GM21447 (cell line): Measurements from ENCODE around the gene KCNQ1.

ENCODE experiments used
- ATAC-seq: cut with Tn5 transposase; IDR thresholded peaks from one replicate; pipeline ENCODE4 v1.9.1; 2021; ENCODE audit not compliant: unreplicated experiment

Gene KCNQ1

DNA sequence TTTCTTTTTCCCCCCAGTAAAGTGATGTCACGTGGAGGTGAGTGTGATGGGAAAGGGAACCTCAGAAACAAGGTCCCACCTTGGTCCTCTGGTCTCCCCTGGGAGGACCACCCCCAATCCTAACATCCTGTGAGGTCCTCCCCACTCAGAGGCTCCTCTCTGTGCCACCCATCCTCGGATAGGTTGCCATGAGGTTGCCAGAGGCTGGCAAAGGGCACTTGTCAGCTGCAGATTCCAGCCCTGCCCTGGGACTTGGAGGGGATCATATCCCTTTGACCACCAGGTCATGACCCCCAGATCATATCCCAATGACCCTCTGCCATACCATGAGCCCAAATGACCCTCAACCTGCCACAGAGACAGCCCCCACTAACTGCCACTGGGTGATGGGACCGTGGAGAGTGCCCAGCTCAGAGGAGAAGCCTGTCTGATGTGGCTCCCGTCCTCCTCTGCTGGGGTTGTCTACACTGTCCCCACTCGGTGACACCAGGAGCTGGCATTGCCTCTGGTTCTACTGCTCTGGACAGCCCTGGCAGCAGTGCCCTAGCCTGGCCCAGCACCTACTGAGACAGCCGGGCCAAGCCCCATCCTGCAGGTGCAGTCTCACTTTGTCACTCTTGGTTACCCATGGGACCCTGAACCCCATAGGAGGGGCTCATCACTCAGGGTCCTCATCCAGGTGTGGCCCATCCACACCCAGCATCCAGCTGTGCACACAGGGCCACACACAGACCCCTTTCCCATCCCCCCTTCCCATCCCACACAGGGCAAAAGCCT, 345.2 kb downstream of the KCNQ1 start:
- ATAC-seq, result no peak

DNA sequence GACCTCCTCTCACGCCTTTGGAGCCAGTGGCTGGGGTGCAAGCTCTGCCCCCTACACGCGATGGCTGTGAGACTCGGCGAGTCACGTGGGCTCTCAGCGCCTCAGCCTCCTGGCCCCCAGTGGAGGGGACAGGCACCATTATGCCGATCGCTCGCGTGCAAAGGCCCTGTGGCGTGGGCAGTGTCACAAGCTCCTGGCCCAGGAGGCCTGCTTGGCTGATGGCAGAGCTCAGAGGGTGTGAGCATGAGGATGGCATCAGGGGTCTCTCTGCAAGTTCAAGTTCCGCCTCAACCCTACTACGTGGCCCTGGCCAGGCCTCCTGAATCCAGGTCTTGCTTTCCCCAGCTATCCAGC, 345.7 kb downstream of the KCNQ1 start:
- ATAC-seq, result no peak

DNA sequence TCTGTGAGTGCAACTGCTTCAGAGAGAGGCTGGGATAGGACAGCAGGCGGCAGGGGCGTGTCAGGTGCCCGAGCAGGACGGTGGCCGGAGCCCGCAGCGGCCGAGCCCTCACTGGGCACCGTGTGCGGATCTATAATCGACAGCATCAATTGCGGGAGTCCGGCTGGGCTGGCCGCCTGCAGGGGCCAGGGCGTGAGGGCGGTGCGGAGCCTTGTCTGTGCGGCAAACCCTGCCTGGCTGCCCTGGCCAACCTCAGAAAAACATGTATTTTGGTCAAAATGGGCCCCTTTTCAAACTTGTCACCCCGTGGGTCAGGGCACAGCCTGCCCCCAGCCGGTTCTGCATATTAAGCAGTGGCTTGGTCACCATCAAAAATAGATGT, 346.3 kb downstream of the KCNQ1 start:
- ATAC-seq, result no peak

DNA sequence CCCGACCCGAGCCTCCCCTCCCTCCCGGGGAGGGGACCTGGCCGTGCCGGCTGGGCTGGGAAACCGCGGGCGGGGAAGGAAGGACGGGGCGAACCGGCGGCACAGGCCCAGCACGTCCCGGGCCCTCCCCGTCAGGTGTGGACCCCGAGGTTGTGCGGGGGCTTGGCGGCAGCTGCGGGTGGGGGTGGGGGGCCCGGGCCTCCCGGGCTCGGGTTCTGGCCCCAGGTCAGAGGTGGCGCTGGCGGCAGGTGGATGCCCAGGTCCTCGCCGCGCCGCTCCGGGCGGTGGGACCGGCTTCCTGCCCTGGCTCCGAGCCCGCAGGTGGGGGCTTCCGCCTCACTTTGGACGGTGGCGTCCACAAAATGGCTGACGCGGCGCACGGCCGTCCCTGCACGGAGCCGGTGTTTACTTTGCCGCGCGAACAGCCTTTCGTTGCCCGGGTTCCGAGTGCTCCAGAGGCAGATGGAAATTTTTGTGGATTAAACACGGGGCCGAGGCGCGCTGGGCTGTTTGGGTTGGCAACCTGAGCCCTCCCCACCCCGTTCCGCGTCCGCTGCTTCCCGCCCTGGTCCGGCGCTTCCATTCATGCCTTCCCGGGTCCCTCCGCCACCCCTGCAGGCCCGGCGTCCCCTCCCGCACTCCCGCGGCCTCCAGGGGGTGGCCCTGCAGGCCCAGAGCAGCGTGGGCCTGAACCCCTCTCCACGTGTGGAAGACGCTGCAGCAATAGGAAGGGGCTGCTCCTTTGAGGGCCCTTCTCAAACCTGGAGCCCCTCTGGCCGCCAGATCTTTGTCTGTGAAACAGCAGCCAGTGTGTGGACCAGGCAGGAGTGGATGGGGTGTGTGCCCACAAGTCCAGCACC, 346.9 kb downstream of the KCNQ1 start:
- ATAC-seq, result no peak

DNA sequence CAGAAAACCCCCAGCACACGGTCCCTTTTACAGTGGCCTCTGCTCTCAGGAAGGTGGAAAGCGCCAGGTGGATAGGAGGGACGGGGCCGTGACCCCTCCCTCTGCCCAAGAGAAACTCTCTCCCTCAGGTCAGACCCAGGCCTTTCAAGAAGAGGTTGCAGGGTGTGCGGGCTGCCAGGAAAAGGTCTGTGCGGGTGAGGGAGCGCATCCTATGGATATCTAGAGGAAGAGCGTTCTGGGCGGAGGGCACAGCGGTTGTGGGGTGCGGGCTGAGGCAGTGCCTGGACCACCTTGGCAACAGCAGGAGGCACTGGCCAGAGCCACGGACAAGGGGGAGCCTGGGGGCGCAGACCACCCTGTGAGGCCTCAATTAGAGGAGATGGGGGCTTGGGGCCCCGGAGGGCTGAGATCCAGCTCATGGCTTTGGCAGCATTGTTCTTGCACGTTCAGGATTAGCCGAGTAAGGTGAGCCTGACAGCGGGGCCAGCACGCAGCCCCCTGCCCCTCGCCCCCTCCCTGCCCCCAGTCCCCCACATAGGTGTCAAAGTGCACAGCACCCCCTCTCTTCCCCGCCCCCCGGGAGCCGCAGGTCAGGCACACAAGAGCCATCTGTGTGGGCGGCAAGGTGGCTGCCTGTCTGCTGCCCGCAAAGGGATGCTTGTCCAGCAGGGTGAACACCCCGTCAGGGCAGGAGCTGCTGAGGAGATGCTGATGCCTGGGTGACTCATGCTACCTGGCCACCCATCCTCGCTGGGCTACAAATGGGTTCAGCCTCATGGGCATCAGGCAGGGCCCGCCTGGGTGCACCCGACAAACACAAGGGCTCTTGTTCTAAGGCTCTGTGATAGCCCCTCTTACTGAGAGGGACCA, 347.8 kb downstream of the KCNQ1 start:
- ATAC-seq, result no peak

DNA sequence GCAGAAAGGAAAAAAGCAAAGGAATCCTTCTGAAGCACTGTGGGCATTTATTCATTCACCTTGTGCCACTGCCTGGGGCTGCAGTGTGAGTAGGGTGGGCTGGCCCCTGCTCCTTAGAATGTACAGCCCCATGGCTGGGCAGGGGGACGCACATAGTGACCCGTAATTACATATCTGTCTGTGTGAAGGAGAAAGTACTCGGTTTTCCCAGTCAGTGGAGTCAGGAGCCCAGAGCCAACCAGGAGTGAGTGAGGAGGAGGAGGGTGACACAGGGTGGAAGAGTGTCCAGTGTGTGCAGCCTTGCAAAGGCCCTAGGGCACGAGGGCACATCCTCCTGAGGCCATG, 348.9 kb downstream of the KCNQ1 start:
- no peak for ATAC-seq

DNA sequence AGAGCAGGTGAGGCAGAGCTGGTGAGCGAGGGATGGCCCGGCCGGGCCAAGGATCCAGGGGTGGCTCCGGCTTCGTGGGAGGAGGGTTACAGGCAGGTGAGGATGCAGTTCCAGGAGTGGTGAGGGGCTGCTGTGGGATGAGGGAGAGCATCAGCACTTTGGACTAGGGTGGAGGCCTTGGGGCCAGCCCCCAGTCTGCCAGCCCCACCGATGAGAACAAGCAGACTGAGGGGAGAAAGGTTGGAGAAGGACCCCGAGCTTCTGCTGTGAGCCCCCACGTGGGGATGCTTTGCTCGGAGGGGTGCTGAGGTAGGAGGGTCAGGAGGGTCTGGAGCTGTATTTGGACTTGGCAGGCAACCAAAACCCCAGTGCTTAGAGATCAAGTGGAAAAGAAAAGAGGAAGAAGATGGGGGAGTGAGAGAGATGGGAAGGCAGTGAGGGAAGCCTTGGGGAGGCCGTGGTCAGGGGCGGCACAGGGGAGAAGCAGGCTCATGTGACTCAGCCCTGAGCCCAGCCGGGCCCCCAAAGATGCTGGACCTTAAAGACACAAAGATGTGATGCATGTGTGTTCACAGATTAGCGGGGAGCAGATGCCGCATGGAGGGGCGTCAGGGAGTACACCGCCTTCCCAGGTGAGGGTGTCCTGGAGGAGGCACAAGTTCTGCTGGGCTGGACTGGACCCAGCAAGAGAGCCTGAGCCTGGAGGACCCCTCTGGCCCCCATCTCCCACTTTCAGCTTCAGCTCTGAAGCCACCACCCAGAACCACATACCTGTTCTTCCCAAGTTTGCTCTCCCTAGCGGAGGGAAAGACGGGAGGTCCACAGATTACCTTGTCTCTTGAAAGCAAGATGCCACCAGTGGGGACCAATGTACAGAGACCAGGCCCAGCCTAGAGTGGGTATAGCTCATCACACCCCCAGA, 349.5 kb downstream of the KCNQ1 start:
- no peak for ATAC-seq

DNA sequence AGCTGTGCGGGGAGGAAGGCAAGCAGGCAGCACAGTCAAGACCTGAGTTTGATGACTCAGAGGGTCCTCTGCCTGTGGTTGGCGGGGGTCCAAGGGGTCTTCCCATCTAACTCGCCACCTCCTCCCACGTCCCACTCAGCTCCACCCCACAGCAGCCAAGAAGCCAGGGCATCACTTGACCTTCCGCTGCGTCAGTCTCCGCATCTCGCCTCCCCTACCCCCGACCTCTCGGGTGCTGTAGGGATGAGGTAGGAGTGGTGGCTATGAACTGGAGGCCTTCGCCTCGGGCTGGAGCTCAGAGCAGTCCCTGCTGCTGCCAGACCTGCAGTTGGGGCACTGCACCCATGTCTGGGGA, 350.1 kb downstream of the KCNQ1 start:
- ATAC-seq, result no peak

DNA sequence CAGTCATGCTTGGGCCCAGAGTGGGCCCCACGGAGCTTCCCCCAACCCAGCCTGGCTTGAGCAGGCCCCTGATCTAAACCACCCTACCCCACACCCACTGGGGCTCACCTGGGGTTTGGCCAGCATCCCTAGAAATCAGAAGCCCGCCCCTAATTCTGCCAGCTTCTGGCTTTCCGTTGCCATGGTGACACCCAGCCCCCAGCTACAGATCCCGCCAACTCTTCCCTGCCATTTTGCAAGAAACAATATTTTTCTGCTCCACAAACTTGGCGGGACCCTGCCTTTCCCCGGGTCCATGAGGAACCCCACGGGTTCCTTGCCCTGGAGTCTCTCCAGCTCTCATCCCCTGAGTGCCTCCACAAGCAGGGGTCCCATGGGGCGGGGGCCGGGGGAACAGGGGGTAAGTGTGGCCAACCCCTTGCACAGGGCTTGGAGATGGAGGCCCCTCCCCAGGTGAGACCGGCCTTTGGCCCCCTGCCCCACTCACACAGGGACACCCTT, 350.7 kb downstream of the KCNQ1 start:
- ATAC-seq, result no peak

DNA sequence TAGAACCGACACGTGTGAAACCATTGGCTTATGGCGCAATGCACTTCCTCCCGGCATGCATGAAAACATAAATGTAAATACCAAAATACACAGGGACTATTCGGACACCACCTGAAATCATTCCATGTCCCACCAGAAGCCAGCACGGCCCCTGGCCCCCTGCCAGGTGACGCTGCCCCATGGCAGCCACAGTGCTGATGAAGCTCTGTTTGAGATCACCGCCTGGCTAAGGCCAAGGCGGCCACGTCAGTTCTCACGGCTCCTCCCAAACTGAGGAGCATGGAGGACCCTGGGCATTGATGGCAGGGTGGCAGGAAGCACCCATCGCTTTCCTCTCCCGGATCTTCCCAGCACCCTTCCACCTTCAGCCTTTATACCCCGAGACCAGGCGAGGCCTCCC, 351.3 kb downstream of the KCNQ1 start:
- no peak for ATAC-seq

DNA sequence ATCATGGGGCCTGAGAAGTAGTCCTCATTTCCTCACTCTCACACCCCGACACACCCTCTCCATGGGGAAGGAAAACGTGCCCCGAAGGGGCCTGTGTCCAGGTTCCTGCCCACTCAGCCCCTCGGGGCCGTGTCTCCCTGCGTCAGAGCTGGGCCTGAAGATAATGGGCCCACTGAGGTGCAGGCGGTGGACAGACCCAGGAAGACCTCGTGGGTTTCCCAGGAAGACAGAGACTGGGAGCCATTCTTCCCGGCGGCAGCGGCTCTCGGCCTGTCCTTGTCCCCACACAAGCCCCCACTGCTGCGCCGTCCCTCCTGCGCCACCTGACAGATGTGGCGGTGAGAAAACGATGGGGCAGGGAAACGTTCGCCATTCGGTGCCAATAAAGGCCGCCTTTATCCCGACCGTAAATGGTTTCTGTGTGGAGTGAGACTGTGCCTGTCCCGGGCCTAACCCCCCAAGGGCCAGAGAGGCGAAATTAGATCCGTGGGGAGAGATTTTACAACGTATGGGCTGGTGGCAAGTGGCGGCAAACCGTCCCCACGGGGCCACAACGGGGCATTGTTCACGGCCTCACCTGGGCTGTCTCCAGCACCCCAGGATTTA, 351.8 kb downstream of the KCNQ1 start:
- no peak for ATAC-seq

DNA sequence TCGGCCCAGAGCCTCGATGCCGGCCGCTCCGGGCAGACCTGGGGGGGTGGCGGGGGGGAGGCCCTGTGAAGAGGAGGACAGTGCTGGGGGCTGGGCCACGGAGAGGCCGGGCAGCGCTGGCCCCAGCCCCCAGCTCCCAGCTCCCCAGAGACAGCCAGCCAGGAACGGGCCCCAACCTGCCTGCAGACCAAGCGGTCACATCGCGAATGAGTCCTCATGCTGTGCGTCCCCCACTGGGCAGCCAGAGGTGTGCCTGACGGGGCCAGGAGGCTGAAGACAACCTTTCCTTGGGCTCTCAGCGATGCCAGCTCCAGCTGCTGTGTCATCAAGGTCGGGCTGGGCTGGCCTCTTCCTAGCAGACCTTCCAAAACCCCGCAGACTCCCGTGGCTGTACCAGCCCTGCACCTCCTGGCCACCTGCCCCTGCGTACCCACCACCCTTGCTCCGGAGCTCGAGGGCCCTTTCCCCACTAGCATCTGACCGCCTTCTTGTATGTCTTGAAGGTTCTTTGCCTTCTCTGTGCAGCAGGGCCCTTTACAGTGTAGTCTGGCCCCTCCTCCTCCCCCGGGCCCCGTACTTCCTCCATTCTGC, 352.4 kb downstream of the KCNQ1 start:
- no peak for ATAC-seq

DNA sequence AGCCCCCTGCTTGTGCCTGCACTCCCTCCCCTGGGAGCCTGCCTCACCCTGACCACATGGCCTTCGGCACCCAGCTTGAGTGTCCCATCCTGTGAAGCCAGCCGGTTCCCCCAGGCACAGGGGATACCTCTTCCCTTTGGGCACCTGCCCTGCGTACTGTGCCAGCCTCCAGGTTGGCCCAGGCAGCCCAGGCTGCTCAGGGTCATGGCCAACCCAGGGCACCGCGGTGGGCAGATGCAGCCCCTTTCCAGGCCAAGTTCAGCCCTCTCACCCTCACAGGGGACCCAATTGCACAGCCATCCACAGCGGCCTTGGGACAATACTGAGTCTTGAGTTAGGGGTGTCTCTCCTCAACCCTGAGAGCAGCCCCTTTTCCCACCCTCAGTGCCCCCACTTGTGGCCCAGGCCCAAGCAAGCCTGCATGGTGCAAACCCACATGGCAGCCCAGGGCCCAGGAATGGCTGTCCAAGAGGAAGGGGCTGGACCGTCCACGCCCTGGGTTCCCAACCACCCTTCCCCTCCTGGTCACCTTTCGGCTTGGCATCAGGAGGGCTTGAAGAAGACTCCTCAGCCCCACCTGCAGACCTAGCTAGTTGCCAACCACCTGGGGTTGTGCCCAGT, 353.0 kb downstream of the KCNQ1 start:
- no peak for ATAC-seq

DNA sequence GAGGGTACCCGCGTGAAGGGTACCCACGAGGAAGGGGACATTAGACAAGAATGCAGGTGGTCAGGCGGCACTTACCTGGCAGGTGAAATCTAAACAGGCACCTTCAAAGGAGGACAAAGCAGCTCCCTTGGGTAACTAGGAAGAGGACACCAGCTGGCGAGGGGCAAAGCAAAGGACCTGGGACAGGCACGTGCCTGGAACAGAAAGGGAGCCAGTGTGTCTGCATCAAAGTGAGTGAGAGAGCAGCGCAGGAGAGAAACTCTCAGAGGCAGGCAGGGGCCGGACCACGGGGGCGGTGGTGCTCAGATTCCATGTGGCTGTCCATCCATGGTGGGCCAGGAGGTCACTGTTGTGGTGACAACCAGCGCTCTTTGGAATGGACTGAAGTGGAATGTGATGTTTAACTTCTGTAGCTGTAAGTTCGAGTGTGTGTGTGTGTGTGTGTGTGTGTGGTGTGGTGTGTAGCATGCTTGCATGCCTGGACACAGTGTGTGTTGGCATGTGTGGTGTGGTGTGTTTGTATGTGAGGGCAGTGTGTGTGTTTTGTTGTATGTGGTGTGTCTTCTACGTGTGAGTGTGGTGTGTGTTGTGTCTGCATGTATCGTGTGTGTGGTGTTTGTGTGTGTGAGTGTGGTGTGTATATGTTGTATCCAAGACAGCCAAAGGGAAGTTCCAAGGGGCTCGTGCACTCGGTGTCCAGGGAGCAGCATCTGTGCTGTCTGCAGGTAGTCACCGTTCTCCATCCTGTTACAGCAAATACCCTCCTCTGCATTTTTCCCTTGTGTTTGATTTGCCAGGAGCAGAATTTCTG, 354.3 kb downstream of the KCNQ1 start:
- ATAC-seq, result no peak

DNA sequence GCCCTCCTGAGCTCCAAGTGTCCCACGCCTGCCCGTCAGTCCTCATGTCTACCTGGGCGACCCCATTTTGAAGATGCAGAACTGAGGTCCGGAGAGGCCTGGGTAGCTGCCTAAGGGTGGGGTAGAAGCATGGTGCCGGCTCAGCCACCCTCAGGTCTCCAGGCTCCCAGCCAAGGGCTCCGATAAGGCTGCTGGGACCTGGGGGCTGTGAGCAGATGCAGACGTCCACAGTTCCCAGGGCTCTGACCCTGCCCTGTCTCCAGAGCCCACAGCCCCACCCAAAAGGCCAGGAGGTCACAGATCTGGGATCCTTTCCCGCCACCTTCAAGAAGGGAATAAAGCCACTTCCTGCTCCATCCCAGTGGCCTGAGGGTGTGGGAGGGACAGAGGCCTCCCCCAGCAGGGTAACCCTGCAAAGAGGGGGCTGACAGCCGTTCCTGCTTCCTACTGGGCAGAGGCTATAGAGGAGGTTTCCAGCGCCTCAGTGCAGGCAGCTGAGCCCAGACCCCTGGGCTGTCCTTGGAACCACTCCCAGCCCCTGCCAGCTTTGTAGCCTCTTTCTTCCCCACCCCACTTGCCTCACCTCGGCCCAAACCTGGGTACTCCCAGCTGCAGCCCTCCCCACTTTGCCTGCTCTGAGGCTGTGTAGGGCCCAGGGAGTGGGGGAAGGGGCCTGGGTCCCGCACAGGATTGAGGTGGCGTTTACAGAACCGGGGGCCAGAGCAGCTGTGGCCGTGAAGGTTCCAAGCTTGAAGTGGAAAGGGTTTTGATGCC, 355.3 kb downstream of the KCNQ1 start:
- no peak for ATAC-seq

DNA sequence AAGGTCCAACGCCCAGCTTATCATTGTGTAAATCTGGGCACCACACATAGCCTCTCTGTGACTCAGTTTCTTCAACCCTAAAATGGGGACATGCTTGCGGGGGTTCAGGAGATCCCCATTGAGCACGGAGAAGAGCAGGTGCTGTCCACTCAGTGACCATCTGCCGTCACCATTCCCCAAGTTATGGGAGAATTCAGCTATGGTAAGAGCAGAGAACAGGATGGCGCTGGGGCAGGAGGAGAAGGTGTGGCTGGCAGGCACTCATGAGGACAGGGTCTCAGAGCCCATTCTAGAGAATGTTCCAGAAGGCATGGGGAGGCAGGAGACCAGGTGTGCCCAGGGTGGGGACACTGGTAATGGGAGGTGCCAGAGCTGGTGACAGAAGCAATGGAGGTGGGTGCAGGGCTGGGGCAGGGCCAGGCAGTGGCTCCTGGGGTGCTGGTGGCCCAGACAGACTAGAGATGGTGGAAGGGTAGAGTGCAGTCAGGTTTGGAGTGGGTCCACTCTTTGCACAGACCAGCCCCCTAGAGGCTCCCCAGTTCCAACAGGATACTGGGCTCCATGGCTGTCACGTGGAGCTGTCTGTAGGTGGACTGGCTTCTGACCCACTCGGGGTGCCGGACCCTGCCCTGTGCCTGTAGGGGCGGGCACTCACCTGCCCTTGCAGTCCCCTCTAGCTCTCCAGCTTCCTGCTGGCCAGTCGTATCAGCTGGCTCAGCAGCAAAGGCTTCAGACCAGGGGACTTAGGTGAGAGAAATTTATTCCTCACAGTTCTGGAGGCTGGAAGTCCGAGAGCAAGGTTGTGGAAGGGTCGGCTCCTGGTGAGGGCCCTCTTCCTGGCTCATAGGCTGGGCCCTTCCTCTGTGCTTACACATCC, 356.1 kb downstream of the KCNQ1 start:
- ATAC-seq, result no peak
